MCF 10A (cell line): ENCODE data around the gene NAV3. TPM values are rescaled to one million over a fixed set of nuclear protein-coding genes. Genes with fewer than 3 reads are reported as not detected.
A peak's percentile ranks its signal among the peaks of the same experiment; 100 is the strongest.

ENCODE experiments used
- BruUV-seq: library from RNA; stranded (reverse); fragments of 400-500 nt; replicated peaks from 2 replicates; lab custom pipeline; 2021; lab: Mats Ljungman, UMichigan
- CTCF ChIA-PET: fragments of 300-600 bp; sonication (Branson Sonifier 250); formaldehyde crosslinking; extraction: SDS; loops from one replicate; lab custom pipeline; 2021; ENCODE audit warnings: antibody characterized with exemption, inconsistent platforms; lab: Yijun Ruan, JAX
- POLR2A ChIA-PET: fragments of 300-600, 350-650 bp; sonication (Branson Sonifier 250); formaldehyde crosslinking; extraction: SDS; loops from one replicate; lab custom pipeline; 2020; ENCODE audit warnings: antibody characterized with exemption, inconsistent platforms; lab: Yijun Ruan, JAX
- DNase-seq: peaks from one replicate; pipeline ENCODE4 v3.0.0-alpha.2; 2018; ENCODE audit not compliant: unreplicated experiment
- H3K27ac Mint-ChIP-seq: one replicate; pipeline ENCODE4 v1.8.0; 2022; ENCODE audit warnings: mild to moderate bottlenecking, low read depth, mixed read lengths; ENCODE audit not compliant: unreplicated experiment
- H3K27me3 Mint-ChIP-seq: one replicate; pipeline ENCODE4 v1.8.0; 2022; ENCODE audit warnings: mixed read lengths; ENCODE audit not compliant: insufficient read depth, unreplicated experiment
- H3K36me3 Mint-ChIP-seq: one replicate; pipeline ENCODE4 v1.8.0; 2022; ENCODE audit warnings: mild to moderate bottlenecking, moderate library complexity, mixed read lengths; ENCODE audit not compliant: insufficient read depth, unreplicated experiment
- H3K4me1 Mint-ChIP-seq: one replicate; pipeline ENCODE4 v1.8.0; 2022; ENCODE audit warnings: mixed read lengths; ENCODE audit not compliant: insufficient read depth, unreplicated experiment
- H3K4me3 Mint-ChIP-seq: one replicate; pipeline ENCODE4 v1.8.0; 2022; ENCODE audit warnings: mild to moderate bottlenecking, moderate library complexity, mixed read lengths; ENCODE audit not compliant: unreplicated experiment
- H3K9me3 Mint-ChIP-seq: one replicate; pipeline ENCODE4 v1.8.0; 2022; ENCODE audit warnings: mixed read lengths; ENCODE audit not compliant: unreplicated experiment
- CTCF ChIP-seq: fragments of 200-600 bp; IDR thresholded peaks from one replicate; pipeline ENCODE4 v1.8.0; 2022; ENCODE audit warnings: antibody characterized with exemption, mild to moderate bottlenecking; ENCODE audit not compliant: unreplicated experiment
- intact Hi-C: fragments of 100-400 bp; cut with micrococcal nuclease; formaldehyde crosslinking; loops from 2 replicates; pipeline ENCODE4 v1.14.1; 2022
- total RNA-seq: library from RNA; stranded (reverse); gene quantifications from 2 replicates; pipeline ENCODE4 v1.2.3, GENCODE V29; 2022

Gene NAV3
- total RNA-seq, 1 experiment from 2014 or later, result 7.1 TPM

DNA sequence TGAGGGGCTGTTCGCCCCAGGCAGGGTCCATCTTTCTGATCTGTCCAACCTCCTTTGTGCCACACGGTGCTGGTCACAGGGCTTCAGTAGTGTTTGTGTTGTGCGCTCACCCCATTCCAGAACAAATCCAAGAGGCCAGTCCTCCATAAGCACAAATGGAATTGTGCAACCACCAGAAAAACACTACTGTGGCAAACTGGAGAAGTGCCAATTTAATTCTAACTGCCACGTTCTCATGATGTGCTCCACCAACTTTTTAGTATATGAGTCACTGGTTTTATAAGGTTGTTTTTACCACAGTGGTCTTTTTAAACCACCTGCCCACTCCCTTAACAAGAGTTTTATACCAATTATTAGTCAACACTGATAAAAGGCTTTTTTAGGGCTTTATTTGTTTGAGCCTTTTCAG, 380.2 kb downstream of the NAV3 start:
- no peaks in the 10 kb centered on the region for H3K36me3 Mint-ChIP-seq
- no peak overlapping the region for H3K4me3 Mint-ChIP-seq
- H3K27me3 Mint-ChIP-seq, result no peaks in the 10 kb centered on the region
- H3K27ac Mint-ChIP-seq, result peak overlapping the region; percentile 94
- TF ChIP-seq CTCF, result no peak
- BruUV-seq, result no TSS peak
- intact Hi-C loops, result no loop called here
- H3K4me1 Mint-ChIP-seq, result peaks cover 29% of the 10 kb centered on the region
- peak; percentile 88 for DNase-seq
- ChIA-PET POLR2A (no interaction called here), CTCF (interaction anchor here (1.1 kb wide), 1 partner anchor 179 kb away, joined by 4 read pairs; no protein-coding TSS in a partner anchor)
- no peaks in the 10 kb centered on the region for H3K9me3 Mint-ChIP-seq

DNA sequence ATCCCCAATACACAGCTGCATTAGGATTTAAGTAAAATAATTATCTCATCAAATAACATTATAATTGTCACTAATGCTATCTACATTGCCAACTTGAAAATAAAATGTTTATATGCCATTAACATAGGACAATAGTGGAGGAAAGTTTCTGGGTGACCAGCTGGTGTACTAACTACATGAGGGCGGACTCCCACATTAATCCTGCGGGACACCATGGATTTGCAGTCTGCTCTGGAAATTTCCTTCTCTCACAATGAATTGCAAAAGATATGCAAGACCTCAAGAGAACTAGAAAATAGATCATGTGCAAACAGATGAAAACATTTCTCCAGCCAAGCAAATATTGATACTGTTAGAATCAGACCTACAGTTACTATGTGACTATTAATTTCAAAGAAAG, 390.1 kb downstream of the NAV3 start:
- H3K9me3 Mint-ChIP-seq, result no peaks in the 10 kb centered on the region
- DNase-seq, result no peak
- POLR2A ChIA-PET, result no interaction called here
- H3K4me3 Mint-ChIP-seq, result no peak overlapping the region
- H3K27ac Mint-ChIP-seq, result no peak overlapping the region
- intact Hi-C loops, result no loop called here
- no peaks in the 10 kb centered on the region for H3K36me3 Mint-ChIP-seq
- TF ChIP-seq CTCF, result no peak
- CTCF ChIA-PET, result no interaction called here
- no peaks in the 10 kb centered on the region for H3K27me3 Mint-ChIP-seq
- BruUV-seq, result no TSS peak
- H3K4me1 Mint-ChIP-seq, result no peaks in the 10 kb centered on the region

DNA sequence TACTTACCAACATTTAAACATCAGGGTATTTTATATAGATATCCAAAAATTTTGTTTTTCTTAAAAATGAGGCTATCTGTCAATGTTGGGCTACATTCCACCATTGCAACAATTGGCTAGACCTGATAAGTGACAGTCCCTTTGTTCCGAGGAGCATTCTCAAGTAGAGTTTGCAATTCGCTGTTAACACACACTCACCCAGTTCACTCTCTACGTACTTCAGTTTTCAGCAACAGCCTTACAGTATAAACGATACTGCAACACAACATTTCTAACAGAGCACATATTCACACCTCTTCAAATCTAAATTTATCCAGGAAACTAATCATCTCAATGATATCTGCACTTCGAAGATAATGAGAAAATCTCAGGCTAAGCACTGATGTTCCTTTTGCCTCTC, 393.5 kb downstream of the NAV3 start:
- CTCF ChIA-PET, result no interaction called here
- POLR2A ChIA-PET, result no interaction called here
- Mint-ChIP-seq H3K9me3 (no peaks in the 10 kb centered on the region), H3K36me3 (no peaks in the 10 kb centered on the region), H3K27me3 (no peaks in the 10 kb centered on the region), H3K27ac (no peak overlapping the region), H3K4me3 (no peak overlapping the region), H3K4me1 (no peaks in the 10 kb centered on the region)
- BruUV-seq, result no TSS peak
- TF ChIP-seq CTCF, result no peak
- DNase-seq, result no peak
- intact Hi-C loops, result no loop called here

- BruUV-seq, result no TSS peak
- ChIA-PET POLR2A (no interaction called here), CTCF (no interaction called here)
- Mint-ChIP-seq H3K27me3 (no peaks in the 10 kb centered on the region), H3K36me3 (no peaks in the 10 kb centered on the region), H3K4me3 (no peak overlapping the region), H3K27ac (no peak overlapping the region), H3K4me1 (no peaks in the 10 kb centered on the region), H3K9me3 (no peaks in the 10 kb centered on the region)
- TF ChIP-seq CTCF, result no peak
- intact Hi-C loops, result no loop called here
- DNase-seq, result no peak
Measured at GRCh38 chr12:78226763-78227162, 396.1 kb downstream of the NAV3 start.
